Activated naive CD4-positive, alpha-beta T cell treated with anti-CD3 and anti-CD28 coated beads, Interleukin-2, amount 50 U/mL, for 24 hours (primary cell): ENCODE results near the gene LRRC4C.

ENCODE experiments used
- H3K27ac Mint-ChIP-seq: one replicate; pipeline ENCODE4 v1.8.0; 2021; ENCODE audit warnings: mild to moderate bottlenecking, mixed read lengths
- H3K27me3 Mint-ChIP-seq: one replicate; pipeline ENCODE4 v1.8.0; 2021; ENCODE audit warnings: mixed read lengths
- H3K36me3 Mint-ChIP-seq: one replicate; pipeline ENCODE4 v1.8.0; 2021; ENCODE audit warnings: mixed read lengths
- H3K4me1 Mint-ChIP-seq: one replicate; pipeline ENCODE4 v1.8.0; 2021; ENCODE audit warnings: mixed read lengths
- H3K4me3 Mint-ChIP-seq: one replicate; pipeline ENCODE4 v1.8.0; 2021; ENCODE audit warnings: mild to moderate bottlenecking, mixed read lengths
- H3K9me3 Mint-ChIP-seq: one replicate; pipeline ENCODE4 v1.8.0; 2021; ENCODE audit warnings: mixed read lengths

LRRC4C gene

GRCh38 chr11:40816976-40817375 lies 642.5 kb downstream of the LRRC4C start:
- no peaks in the 10 kb centered on the region for H3K27me3 Mint-ChIP-seq
- no peak overlapping the region for H3K4me3 Mint-ChIP-seq
- no peaks in the 10 kb centered on the region for H3K4me1 Mint-ChIP-seq

DNA sequence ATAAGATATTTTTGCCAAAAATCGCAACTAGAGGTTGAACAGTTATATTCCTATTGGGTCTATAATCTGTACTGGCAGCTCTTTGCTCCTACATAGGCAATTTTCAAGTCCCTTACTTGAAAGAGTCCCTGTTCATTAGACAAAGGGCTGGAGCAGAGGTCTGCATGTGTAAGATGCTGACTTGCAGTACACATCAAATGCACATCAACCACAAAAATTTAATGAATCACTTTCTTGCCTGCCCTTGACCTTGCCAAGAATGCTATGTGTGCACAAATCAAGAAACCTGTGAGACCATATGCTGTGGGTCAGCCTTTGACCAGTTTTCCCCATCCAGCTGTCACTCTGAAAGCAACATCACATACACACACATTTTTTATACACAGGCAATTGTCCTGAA lies 661.5 kb downstream of the LRRC4C start:
- Mint-ChIP-seq H3K36me3 (no peaks in the 10 kb centered on the region), H3K27me3 (no peaks in the 10 kb centered on the region), H3K4me3 (no peak overlapping the region), H3K9me3 (peaks cover 8% of the 10 kb centered on the region), H3K4me1 (no peaks in the 10 kb centered on the region), H3K27ac (no peak overlapping the region)

More at GRCh38 chr11:40816976-40817375, 642.5 kb downstream of the LRRC4C start:
- H3K9me3 Mint-ChIP-seq: peaks cover 6% of the 10 kb centered on the region
- H3K27ac Mint-ChIP-seq: no peak overlapping the region
- H3K36me3 Mint-ChIP-seq: no peaks in the 10 kb centered on the region

DNA sequence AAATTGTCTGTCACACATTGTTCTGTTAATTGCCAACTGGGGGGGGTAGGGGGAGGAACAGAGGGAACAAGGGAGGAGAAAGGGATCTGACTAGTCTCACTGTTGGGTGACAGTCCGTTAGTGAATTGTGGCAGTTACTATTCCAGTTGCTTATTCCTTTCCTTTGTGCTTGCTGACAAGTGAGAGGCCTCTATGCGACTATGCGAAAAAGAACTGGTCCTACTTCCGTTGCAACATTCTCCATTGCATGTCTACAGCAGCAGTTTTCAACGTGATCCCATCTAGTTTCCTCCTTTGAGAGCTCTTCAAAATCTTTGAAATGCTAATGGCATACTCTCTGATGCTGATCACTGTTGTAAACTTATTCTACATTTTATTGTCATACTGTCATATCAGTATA lies 672.2 kb downstream of the LRRC4C start:
- Mint-ChIP-seq H3K27me3 (no peaks in the 10 kb centered on the region), H3K4me1 (no peaks in the 10 kb centered on the region), H3K36me3 (no peaks in the 10 kb centered on the region), H3K27ac (no peak overlapping the region), H3K4me3 (no peak overlapping the region), H3K9me3 (peaks cover 14% of the 10 kb centered on the region)

GRCh38 chr11:40763046-40763445 lies 696.4 kb downstream of the LRRC4C start:
- H3K4me1 Mint-ChIP-seq: no peaks in the 10 kb centered on the region
- no peak overlapping the region for H3K4me3 Mint-ChIP-seq
- peaks cover 14% of the 10 kb centered on the region for H3K9me3 Mint-ChIP-seq
- H3K27me3 Mint-ChIP-seq: no peaks in the 10 kb centered on the region
- no peak overlapping the region for H3K27ac Mint-ChIP-seq
- no peaks in the 10 kb centered on the region for H3K36me3 Mint-ChIP-seq

DNA sequence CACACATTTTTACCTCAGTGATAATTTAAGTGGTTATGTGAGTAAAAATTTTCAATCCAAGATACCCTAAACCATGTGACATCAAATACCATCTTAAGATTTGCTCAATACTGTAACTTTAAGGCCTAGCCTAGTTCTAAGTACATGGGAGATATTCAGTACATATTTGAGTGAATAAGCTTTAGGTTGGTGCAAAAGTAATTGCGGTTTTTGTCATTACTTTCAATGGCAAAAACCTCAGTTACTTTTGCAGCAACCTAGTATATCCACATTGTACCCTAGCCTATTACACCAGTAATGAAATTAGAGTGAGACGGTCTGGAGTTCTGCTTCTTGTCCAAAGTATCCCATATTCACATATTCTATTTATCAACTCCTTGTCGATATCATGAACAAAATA lies 700.1 kb downstream of the LRRC4C start:
- Mint-ChIP-seq H3K36me3 (no peaks in the 10 kb centered on the region), H3K4me3 (no peak overlapping the region), H3K4me1 (no peaks in the 10 kb centered on the region), H3K9me3 (peaks cover 5% of the 10 kb centered on the region), H3K27ac (no peak overlapping the region), H3K27me3 (no peaks in the 10 kb centered on the region)

DNA sequence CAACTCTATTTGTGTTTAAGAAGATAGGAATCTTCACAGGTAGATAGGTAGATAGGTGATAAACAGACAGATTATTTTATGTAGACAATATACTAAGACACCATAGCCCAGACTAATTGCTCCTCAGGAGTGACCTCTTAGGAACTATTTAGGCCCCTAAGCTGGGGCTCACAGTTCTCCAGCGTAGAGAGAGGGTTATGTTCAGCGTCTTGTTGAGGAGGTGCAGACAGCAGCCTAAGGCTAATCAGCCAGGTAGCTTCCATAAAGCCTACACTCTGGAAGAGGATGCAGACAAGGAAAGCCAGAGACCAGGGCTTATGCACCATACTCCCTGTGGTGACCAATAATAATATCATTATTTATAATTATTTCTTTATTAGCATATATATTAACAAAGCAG lies 705.2 kb downstream of the LRRC4C start:
- no peaks in the 10 kb centered on the region for H3K27me3 Mint-ChIP-seq
- H3K4me1 Mint-ChIP-seq: no peaks in the 10 kb centered on the region
- no peak overlapping the region for H3K4me3 Mint-ChIP-seq
- no peaks in the 10 kb centered on the region for H3K36me3 Mint-ChIP-seq
- H3K9me3 Mint-ChIP-seq: peaks cover 22% of the 10 kb centered on the region
- no peak overlapping the region for H3K27ac Mint-ChIP-seq

DNA sequence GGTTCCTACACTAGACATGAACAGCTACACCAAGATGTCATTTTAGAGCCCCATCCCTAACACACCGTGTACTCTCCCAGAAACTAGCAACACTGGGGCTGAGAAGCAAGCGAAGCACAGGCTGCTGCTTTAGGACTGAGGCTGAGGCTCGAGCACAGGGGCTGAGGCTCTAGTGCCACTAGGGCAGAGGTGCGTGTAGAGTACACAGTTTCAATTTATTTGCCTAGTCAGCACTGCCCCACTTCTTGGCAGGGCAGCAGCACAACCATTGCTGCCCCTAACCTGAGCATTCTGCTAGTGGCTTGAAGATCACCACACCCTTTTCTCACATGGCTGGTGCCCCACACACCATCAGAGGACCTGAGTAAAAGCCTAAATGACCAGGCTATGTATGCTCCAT lies 713.2 kb downstream of the LRRC4C start:
- H3K36me3 Mint-ChIP-seq: no peaks in the 10 kb centered on the region
- no peak overlapping the region for H3K27ac Mint-ChIP-seq
- no peaks in the 10 kb centered on the region for H3K27me3 Mint-ChIP-seq
- no peaks in the 10 kb centered on the region for H3K4me1 Mint-ChIP-seq
- no peak overlapping the region for H3K4me3 Mint-ChIP-seq
- H3K9me3 Mint-ChIP-seq: peaks cover 18% of the 10 kb centered on the region

DNA sequence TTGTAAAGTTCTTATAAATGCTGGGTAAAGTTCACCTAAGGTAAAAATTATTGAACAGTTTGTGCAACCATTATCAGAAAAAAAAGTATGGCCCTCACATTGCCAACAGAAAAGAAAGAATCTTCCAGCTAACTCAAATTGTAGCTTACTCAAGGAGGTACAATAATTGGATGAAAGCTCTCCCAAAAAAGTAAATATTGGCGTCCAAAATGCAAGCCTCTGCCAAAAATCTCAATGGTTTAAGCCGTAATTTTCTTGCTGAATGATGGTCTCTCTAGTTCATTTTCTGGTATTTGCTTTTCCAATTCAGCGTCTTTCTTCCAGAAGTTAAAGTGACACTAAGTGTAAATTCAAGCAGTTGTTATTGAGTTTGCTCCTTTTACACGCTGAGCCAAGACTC lies 727.3 kb downstream of the LRRC4C start:
- no peaks in the 10 kb centered on the region for H3K27me3 Mint-ChIP-seq
- no peaks in the 10 kb centered on the region for H3K36me3 Mint-ChIP-seq
- no peak overlapping the region for H3K4me3 Mint-ChIP-seq
- H3K27ac Mint-ChIP-seq: no peak overlapping the region
- H3K9me3 Mint-ChIP-seq: peaks cover under 1% of the 10 kb centered on the region
- H3K4me1 Mint-ChIP-seq: no peaks in the 10 kb centered on the region

- Mint-ChIP-seq H3K4me1 (no peaks in the 10 kb centered on the region), H3K4me3 (no peak overlapping the region), H3K27ac (no peak overlapping the region), H3K9me3 (peaks cover 29% of the 10 kb centered on the region), H3K36me3 (no peaks in the 10 kb centered on the region), H3K27me3 (no peaks in the 10 kb centered on the region)
Observed at GRCh38 chr11:40722179-40722795, 737.2 kb downstream of the LRRC4C start.

GRCh38 chr11:40716344-40717130 lies 742.9 kb downstream of the LRRC4C start:
- Mint-ChIP-seq H3K4me3 (no peak overlapping the region), H3K4me1 (no peaks in the 10 kb centered on the region), H3K27ac (no peak overlapping the region), H3K9me3 (no peaks in the 10 kb centered on the region), H3K27me3 (no peaks in the 10 kb centered on the region), H3K36me3 (no peaks in the 10 kb centered on the region)

DNA sequence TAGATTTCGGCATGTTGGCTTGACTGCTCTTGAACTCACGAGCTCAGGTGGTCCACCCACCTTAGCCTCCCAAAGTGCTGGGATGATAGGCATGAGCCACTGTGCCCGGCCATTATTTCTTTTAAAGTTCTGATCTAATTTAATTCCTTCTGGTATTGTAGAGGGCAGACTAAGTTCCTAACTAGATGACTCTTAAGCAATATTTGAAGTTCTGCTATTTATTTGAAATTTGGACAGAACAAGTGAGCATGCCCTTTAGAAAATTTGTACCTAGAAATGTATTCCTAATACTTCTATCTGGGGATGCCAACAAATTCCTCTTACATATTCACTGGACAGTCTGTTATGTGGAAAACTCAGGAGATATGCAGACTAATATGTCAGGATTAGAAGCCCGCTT lies 746.4 kb downstream of the LRRC4C start:
- H3K4me3 Mint-ChIP-seq: no peak overlapping the region
- H3K36me3 Mint-ChIP-seq: no peaks in the 10 kb centered on the region
- no peaks in the 10 kb centered on the region for H3K4me1 Mint-ChIP-seq
- H3K27ac Mint-ChIP-seq: no peak overlapping the region
- H3K27me3 Mint-ChIP-seq: no peaks in the 10 kb centered on the region
- no peaks in the 10 kb centered on the region for H3K9me3 Mint-ChIP-seq

- H3K4me1 Mint-ChIP-seq: no peaks in the 10 kb centered on the region
Observed at GRCh38 chr11:40701027-40701426, 758.4 kb downstream of the LRRC4C start.

GRCh38 chr11:40689823-40690222 lies 769.6 kb downstream of the LRRC4C start:
- Mint-ChIP-seq H3K36me3 (no peaks in the 10 kb centered on the region), H3K9me3 (peaks cover 6% of the 10 kb centered on the region), H3K4me1 (no peaks in the 10 kb centered on the region), H3K4me3 (no peak overlapping the region), H3K27me3 (no peaks in the 10 kb centered on the region), H3K27ac (no peak overlapping the region)

More at GRCh38 chr11:40701027-40701426, 758.4 kb downstream of the LRRC4C start:
- Mint-ChIP-seq H3K9me3 (no peaks in the 10 kb centered on the region), H3K27ac (no peak overlapping the region), H3K27me3 (no peaks in the 10 kb centered on the region), H3K36me3 (no peaks in the 10 kb centered on the region), H3K4me3 (no peak overlapping the region)

- peaks cover 6% of the 10 kb centered on the region for H3K9me3 Mint-ChIP-seq
- H3K4me3 Mint-ChIP-seq: no peak overlapping the region
- no peak overlapping the region for H3K27ac Mint-ChIP-seq
- H3K4me1 Mint-ChIP-seq: no peaks in the 10 kb centered on the region
- no peaks in the 10 kb centered on the region for H3K27me3 Mint-ChIP-seq
- H3K36me3 Mint-ChIP-seq: no peaks in the 10 kb centered on the region
Observed at GRCh38 chr11:40688369-40688768, 771.1 kb downstream of the LRRC4C start.

DNA sequence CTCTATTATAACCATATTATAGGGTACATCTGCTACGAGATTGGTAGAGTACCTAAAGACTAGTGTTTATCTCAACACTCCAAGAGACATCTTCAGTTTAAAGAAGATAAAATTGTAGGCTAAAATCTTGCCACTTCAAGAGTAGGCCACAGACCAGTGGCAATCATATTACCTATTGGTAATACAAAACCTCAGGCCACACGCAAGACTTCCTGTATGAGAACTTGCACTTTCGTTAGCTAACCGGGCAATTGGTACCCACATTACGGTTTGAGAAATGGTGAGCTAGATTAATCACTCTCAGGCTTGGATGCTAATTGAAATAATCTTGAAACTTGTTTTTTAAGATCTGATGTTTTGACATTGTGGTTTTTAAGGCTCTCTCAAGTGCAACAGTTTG lies 772.7 kb downstream of the LRRC4C start:
- no peaks in the 10 kb centered on the region for H3K27me3 Mint-ChIP-seq
- no peaks in the 10 kb centered on the region for H3K36me3 Mint-ChIP-seq
- no peak overlapping the region for H3K27ac Mint-ChIP-seq
- no peak overlapping the region for H3K4me3 Mint-ChIP-seq
- peaks cover 6% of the 10 kb centered on the region for H3K9me3 Mint-ChIP-seq
- no peaks in the 10 kb centered on the region for H3K4me1 Mint-ChIP-seq

DNA sequence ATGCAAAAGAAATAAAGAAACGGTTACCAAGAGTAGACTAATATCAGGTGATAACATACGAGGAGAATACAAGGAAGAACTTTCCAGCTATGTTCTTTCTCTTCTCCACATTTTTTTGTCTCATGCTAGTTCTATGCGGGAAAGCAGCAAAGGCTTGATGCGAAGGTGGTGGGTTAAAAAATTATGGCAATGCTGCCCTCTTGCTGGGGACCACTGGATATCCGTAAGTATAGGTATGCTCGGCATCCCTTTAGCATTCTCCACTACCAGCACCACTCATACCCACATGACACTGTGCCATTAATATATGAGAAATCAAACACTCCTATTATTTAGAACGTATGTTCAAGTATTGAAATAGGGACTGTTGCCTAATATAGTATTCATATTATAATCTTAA lies 776.4 kb downstream of the LRRC4C start:
- H3K4me1 Mint-ChIP-seq: no peaks in the 10 kb centered on the region
- no peak overlapping the region for H3K4me3 Mint-ChIP-seq
- no peaks in the 10 kb centered on the region for H3K36me3 Mint-ChIP-seq
- H3K27me3 Mint-ChIP-seq: no peaks in the 10 kb centered on the region
- H3K27ac Mint-ChIP-seq: no peak overlapping the region
- H3K9me3 Mint-ChIP-seq: no peaks in the 10 kb centered on the region
